Measurements from ENCODE around the gene ZNF181.

The ZNF181 gene

DNA sequence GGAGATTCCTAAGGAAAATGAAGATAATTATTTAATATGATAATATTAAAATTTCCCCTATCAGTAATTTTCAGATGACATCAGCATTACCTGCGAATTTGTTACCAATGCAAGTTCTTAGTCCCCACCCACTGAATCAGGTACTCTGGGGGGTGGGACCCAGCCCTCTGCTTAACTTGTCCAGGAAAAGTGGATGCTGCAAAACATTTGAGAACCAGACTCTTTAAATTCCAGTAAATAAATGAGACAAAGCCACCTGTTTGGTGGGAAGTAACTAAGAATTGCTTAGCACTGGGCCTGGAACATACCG lies 39.5 kb downstream of the ZNF181 start:
- DNase-seq (ENCODE audit: low read depth), result no peak
- TF ChIP-seq, protein P1, sequence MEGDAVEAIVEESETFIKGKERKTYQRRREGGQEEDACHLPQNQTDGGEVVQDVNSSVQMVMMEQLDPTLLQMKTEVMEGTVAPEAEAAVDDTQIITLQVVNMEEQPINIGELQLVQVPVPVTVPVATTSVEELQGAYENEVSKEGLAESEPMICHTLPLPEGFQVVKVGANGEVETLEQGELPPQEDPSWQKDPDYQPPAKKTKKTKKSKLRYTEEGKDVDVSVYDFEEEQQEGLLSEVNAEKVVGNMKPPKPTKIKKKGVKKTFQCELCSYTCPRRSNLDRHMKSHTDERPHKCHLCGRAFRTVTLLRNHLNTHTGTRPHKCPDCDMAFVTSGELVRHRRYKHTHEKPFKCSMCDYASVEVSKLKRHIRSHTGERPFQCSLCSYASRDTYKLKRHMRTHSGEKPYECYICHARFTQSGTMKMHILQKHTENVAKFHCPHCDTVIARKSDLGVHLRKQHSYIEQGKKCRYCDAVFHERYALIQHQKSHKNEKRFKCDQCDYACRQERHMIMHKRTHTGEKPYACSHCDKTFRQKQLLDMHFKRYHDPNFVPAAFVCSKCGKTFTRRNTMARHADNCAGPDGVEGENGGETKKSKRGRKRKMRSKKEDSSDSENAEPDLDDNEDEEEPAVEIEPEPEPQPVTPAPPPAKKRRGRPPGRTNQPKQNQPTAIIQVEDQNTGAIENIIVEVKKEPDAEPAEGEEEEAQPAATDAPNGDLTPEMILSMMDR (IDR thresholded peaks at IDR 0.05; ENCODE audit: low read depth, low read length, missing control alignments), result no peak
- in situ Hi-C loops (cut with HindIII; ENCODE audit: low sequenced_read_pairs), result no loop called here
- H3K4me3 ChIP-seq (ENCODE audit: low read depth, low read length), result peak overlapping the region; percentile 63

- DNase-seq (ENCODE audit: low read depth), result no peak
- in situ Hi-C loops (cut with HindIII; ENCODE audit: low sequenced_read_pairs), result no loop called here
- TF ChIP-seq, protein P1 (IDR thresholded peaks at IDR 0.05; ENCODE audit: low read depth, low read length, missing control alignments), result no peak
- no peak overlapping the region for H3K4me3 ChIP-seq (ENCODE audit: low read depth, low read length)
Measured at GRCh38 chr19:34774857-34775256, 40.8 kb downstream of the ZNF181 start.

GRCh38 chr19:34778342-34778741 lies 44.3 kb downstream of the ZNF181 start:
- no peak overlapping the region for H3K4me3 ChIP-seq (ENCODE audit: low read depth, low read length)
- TF ChIP-seq, protein P1 (IDR thresholded peaks at IDR 0.05; ENCODE audit: low read depth, low read length, missing control alignments), result no peak
- no peak for DNase-seq (ENCODE audit: low read depth)
- in situ Hi-C loops (cut with HindIII; ENCODE audit: low sequenced_read_pairs), result no loop called here

- in situ Hi-C loops (cut with HindIII; ENCODE audit: low sequenced_read_pairs), result no loop called here
- no peak overlapping the region for H3K4me3 ChIP-seq (ENCODE audit: low read depth, low read length)
- TF ChIP-seq, protein P1 (IDR thresholded peaks at IDR 0.05; ENCODE audit: low read depth, low read length, missing control alignments), result no peak
- no peak for DNase-seq (ENCODE audit: low read depth)
Measured at GRCh38 chr19:34779652-34780051, 45.6 kb downstream of the ZNF181 start.

DNA sequence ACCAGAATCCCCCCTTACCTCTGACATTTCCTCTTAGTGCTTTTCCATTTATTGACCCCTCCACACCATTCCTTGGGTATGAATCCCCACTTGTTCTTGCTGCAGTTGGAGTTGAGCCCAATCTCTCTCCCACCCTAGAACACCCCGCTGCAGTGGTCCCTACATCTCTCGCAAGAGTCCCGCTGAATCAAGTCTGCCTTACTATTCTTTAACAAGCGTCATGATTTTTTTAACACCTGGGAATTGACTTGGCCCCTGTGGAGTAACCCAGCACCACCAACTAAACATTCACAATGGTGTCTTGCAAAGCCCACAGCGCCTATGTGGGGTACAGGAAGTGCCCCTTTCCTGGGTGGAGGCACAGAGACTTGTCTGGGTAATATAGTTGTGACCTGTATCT lies 52.2 kb downstream of the ZNF181 start:
- in situ Hi-C loops (cut with HindIII; ENCODE audit: low sequenced_read_pairs), result no loop called here
- H3K4me3 ChIP-seq (ENCODE audit: low read depth, low read length), result no peak overlapping the region
- TF ChIP-seq, protein P1 (IDR thresholded peaks at IDR 0.05; ENCODE audit: low read depth, low read length, missing control alignments), result no peak
- no peak for DNase-seq (ENCODE audit: low read depth)

DNA sequence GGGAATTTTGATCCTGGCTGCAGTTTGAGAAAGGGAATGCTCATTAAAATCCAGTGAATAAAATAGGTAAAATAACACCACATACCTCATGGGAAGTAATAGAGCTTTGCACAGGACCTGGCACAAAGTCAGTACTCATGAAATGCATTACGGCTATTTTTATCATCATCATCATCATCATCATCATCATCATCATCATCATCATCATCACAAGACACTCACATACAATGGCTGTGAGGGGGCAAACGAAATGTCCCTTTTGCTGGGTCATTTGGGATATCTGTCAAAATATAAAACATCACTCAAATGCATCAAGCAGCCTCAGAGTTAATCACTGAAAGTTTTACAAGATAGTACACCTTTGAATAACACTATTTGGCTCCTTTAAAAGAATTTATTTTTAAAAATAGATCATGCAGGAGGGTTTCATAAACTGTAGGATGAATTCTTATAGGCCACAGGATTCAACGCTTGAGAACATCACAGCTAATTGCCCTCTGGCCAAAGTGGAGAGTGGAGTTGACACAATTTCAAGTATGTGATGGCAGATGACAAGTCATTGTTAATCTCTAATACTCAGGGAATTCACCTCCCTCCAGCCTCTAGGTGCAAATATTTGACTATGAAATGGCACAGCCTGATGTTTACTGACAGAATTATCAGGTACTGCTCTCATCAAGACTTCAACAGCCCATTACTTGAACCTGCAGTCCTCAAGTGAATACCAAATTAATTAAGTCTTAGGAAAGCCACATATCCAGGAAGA lies 53.2 kb downstream of the ZNF181 start:
- in situ Hi-C loops (cut with HindIII; ENCODE audit: low sequenced_read_pairs), result no loop called here
- TF ChIP-seq, protein P1 (IDR thresholded peaks at IDR 0.05; ENCODE audit: low read depth, low read length, missing control alignments), result no peak
- no peak overlapping the region for H3K4me3 ChIP-seq (ENCODE audit: low read depth, low read length)
- DNase-seq (ENCODE audit: low read depth), result no peak
